NK-92 (cell line): ENCODE results near the gene HOXA5.

Experiments
- DNase-seq: peaks from one replicate; lab custom pipeline; 2025; ENCODE audit not compliant: unreplicated experiment; lab: John Stamatoyannopoulos, UW

Gene HOXA5

GRCh38 chr7:27122077-27122910 is 21.2 kb downstream of the HOXA5 start:
- DNase-seq: no peak

DNA sequence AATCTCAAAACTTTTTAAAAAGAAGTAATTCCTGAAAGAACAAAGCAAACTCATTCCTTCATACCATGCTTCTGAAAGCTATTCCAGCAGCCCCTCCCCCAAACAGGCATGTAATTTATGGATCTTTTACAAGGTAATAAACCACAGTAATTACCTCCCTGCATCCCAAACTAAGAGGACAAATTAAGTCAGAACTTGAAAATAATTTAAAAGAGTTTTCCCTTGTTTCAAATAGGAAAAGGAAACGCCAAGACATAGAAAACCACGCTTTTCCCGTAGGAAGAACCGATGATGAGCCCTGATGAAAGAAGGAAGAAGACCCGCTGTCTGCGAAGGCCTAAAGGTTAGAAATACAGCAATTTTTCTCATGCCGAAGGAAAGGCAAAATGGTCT is 21.8 kb downstream of the HOXA5 start:
- no peak for DNase-seq

- no peak for DNase-seq
Measured at GRCh38 chr7:27119412-27119911, 24.0 kb downstream of the HOXA5 start.

- DNase-seq: no peak
Measured at GRCh38 chr7:27118580-27118979, 24.9 kb downstream of the HOXA5 start.

GRCh38 chr7:27117887-27118491 is 25.5 kb downstream of the HOXA5 start:
- no peak for DNase-seq

- DNase-seq: no peak
Measured at GRCh38 chr7:27116962-27117886, 26.3 kb downstream of the HOXA5 start.

- DNase-seq: no peak
Measured at GRCh38 chr7:27116031-27116961, 27.2 kb downstream of the HOXA5 start.

GRCh38 chr7:27115221-27116026 is 28.1 kb downstream of the HOXA5 start:
- DNase-seq: no peak

DNA sequence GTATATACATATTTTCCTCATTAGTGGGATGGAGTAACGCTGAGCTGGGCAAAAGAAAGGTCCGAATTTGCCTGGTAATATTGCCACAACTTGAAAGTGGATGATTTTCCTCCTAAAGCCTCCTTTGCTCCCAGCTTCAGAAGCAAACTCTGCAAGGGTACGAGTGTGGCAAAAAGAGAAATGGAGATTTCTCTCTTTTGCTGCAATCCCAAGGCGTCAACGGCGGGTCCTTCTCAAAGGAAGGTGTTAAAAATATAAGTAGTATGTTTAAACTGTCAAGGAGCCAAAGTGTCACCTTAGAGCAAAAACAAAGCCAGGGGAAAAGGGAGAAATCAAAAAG is 28.6 kb downstream of the HOXA5 start:
- no peak for DNase-seq

DNA sequence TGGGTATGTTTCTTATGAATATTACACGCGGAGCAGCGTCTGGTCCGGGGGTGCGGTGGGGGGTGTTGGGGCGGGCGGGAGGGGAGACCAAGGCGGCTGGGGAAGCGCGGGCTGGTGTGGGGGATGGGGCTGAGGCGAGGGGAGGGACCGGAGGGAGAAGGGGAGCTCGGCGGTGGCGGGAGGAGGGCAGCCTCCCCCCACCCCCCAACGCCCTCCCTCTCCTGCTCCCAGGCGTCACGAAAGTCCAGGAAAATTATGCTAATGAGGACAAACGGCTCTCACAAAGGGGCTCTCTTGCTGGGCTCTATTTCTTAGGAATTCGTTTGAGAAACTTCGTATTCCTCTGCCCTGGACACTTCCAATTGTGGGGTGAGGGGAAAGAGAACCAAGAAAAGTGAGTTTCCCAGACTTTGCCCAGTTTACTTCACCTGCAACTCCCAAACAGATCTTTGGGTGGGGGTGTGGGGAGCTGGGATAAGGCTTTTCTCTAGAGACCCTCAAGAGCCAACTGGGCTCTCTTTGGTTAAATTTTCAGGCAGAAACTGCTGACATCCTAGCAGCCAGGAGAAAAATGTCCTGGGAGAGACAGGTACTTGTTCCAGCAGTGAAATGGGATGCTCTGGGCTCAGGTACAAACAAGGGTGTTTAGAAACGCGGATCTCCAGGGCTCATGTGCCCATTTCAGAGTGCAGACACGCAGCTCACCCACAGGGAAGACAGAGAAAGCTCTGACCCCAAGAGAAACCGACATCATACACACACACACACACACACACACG is 29.3 kb downstream of the HOXA5 start:
- no peak for DNase-seq

DNA sequence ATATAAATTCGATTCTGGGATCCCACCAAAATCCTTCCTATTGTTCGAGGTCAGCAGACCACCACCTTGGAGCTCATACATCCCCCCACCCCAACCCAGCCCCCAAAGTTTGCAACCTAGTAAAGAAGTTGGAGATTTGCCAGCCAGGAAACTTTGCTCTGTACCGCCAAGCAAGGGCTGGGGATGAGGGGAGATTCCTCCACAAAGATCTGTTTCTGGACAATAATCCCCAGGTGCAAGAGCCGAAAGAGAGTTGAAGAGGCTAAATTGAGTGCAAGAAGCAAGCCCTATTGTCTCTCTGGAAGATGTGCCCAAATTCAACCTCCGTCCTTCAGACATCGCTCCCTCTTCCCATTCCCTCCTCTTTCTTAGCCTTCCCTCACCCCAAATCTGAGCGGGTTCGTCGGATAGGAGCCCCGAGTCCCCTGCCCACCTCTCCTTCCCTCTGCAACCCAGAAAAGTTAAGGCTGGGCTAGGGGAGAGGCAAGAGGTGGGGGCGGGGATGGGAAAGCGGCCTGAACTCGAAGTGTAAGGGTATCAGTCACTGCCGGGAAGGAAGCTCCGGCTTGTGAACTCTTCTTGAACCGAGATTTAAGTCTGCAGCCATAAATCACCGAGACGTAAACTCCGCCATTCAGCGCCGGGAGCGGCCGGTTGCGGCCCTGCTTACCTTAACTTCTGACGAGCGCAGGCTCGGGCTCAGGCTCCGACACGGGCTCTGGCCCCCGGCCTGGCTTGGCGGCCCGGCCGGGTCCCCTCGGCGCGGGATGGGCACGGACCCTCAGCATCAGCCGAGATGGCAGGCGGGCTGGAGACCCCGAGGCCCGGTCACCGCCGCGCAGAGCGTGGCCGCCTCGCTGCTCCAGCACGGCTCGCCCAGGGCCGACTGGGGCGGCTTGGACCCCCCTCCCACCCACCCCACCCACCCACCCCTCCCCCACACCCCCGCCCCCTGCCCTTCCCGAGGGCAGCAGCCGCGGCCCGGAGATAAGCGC is 30.2 kb downstream of the HOXA5 start:
- DNase-seq: no peak

DNA sequence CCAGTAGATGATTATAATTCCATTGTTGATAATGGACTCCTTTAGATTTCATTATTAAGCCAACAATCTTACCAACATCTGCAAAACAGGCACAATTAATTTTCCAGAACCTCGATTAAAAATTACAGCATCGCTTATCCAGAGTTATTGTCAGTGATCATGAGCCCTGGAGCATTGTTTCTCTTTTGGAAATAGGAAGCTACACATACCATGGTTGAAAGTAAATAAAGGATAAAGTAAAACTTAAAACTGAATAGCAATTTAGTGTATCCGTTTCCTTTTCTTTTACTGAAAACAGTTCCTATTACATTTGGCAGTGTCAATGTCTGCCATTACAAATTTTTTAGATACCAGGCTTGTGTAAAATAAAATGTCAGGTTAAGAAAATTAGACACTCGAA is 31.1 kb downstream of the HOXA5 start:
- no peak for DNase-seq

GRCh38 chr7:27111751-27112277 is 31.7 kb downstream of the HOXA5 start:
- DNase-seq: no peak

DNA sequence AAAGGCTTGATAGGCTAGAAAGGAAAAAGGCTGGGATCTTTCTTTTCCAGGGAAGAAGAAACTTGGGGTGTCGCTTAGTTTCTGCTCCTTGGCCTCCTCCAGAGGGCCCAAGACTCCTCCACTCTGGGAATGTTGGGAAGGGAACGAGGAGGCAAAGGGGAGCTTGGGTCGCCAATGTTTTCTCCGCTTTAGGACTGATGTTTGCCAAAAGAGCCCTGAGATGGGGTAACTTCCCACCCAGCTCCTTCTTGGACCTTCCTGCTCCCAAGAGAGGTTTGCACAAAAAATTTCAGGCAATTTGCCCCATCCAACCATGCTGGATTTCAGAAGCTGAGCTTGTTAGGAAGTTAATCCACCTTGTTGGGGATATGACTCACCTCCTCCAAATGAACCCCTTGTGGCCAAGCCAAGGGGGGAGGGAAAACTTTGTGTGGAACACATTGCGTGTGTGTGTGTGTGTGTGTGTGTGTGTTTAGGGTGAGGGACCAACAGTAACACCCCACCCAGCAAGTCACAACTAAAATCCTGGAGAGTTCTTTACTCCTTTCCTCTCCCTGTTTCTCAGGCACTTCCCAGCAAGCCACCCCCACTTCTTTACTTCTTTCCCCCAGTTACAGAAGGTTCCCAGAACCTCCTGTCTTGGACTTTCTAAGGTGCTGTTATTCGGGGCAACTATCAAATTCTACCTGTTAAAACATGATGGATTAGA is 32.3 kb downstream of the HOXA5 start:
- DNase-seq: no peak

GRCh38 chr7:27110186-27111031 is 33.1 kb downstream of the HOXA5 start:
- no peak for DNase-seq
